ENCODE measurements around the gene CCDC13. TPM values are rescaled to one million over a fixed set of nuclear protein-coding genes. Genes with fewer than 3 reads are reported as not detected.

Gene CCDC13
- total and polyA plus RNA-seq, 2 experiments from 2014 or later, result 0.27 to 0.45 TPM

- peaks cover 8% of the 10 kb centered on the region; the same call in 2 of the 3 replicates for H3K4me1 Mint-ChIP-seq
- Histone ChIP-seq H4K20me1 (replicated peaks; ENCODE audit: insufficient read depth) (no peaks in the 10 kb centered on the region), H3K27ac (ENCODE audit: low read depth) (no peak overlapping the region), H2AFZ (no peak overlapping the region), H3K9me2 (ENCODE audit: insufficient read depth) (no peaks in the 10 kb centered on the region), H3K36me3 (ENCODE audit: insufficient read depth) (no peaks in the 10 kb centered on the region), H3K4me3 (no peak overlapping the region), H3K79me2 (replicated peaks; ENCODE audit: insufficient read depth) (no peaks in the 10 kb centered on the region), H3K4me2 (no peak overlapping the region), H3F3A (replicated peaks; ENCODE audit: low read depth) (no peaks in the 10 kb centered on the region), H3K4me1 (ENCODE audit: insufficient read depth) (0 out of 2 replicates have a peak, but pooled peaks cover 5% of the 10 kb centered on the region), H3K27me3 (ENCODE audit: insufficient read depth) (no peaks in the 10 kb centered on the region)
- H3K9me3 Mint-ChIP-seq, result no peaks in the 10 kb centered on the region; the same call in 2 of the 3 replicates
- peaks cover 4% of the 10 kb centered on the region for H3K27me3 Mint-ChIP-seq (ENCODE audit: insufficient read depth, low read depth, poor library complexity)
- TF ChIP-seq STAT1 (IDR thresholded peaks at IDR 0.05; ENCODE audit: unreplicated experiment) (no peak), EZH2 (IDR thresholded peaks at IDR 0.05; ENCODE audit: low read depth, unreplicated experiment) (no peak), CREB1 (CRISPR knock-in tag; IDR thresholded peaks at IDR 0.05; ENCODE audit: low read depth) (no peak), REST (IDR thresholded peaks at IDR 0.05; ENCODE audit: unreplicated experiment) (no peak), ZNF331 (CRISPR knock-in tag; IDR thresholded peaks at IDR 0.05; ENCODE audit: low read depth) (no peak), POLR2AphosphoS5 (IDR thresholded peaks at IDR 0.05; ENCODE audit: low read depth) (no peak), CTCF (conservative IDR thresholded peaks at IDR 0.05; ENCODE audit: low read depth in 2 of 2) (no peak), ETS1 (IDR thresholded peaks at IDR 0.05) (no peak), NANOG (IDR thresholded peaks at IDR 0.05; ENCODE audit: borderline replicate concordance) (no peak), EZH2phosphoT487 (IDR thresholded peaks at IDR 0.05; ENCODE audit: unreplicated experiment) (no peak), ZNF114 (CRISPR knock-in tag; IDR thresholded peaks at IDR 0.05) (no peak), ZNF462 (CRISPR knock-in tag; IDR thresholded peaks at IDR 0.05) (no peak), JUNB (IDR thresholded peaks at IDR 0.05; ENCODE audit: unreplicated experiment) (no peak)
- H3K27ac Mint-ChIP-seq, result no peak overlapping the region
- DNase-seq (ENCODE audit: low spot score) (no peak), ATAC-seq (no peak)
- no peak overlapping the region for H3K4me3 Mint-ChIP-seq
- no peaks in the 10 kb centered on the region for H3K36me3 Mint-ChIP-seq (ENCODE audit: low read depth)
These were observed 47.6 kb upstream of the CCDC13 start for GRCh38 chr3:42820746-42821051.
